AG04450 (cell line): ENCODE results near the gene EIF5A2. TPM values are rescaled to one million over a fixed set of nuclear protein-coding genes. Genes with fewer than 3 reads are reported as not detected.
"Not testable (repeated sequence)": the region's sequence is repeated elsewhere in the genome, so short reads cannot be mapped to it uniquely, and the experiment has no call there.

Source experiments
- CTCF ChIA-PET: fragments of 300-600, 350-600 bp; formaldehyde crosslinking; extraction: SDS; loops from one replicate; lab custom pipeline; 2022; ENCODE audit warnings: antibody characterized with exemption, inconsistent platforms; lab: Charles Lee
- POLR2A ChIA-PET: fragments of 350-600 bp; formaldehyde crosslinking; extraction: SDS; loops from one replicate; lab custom pipeline; 2021; ENCODE audit warnings: antibody characterized with exemption, inconsistent platforms; lab: Yijun Ruan, JAX
- DNase-seq: peaks from one replicate; pipeline ENCODE4 v3.0.0-alpha.2; 2011; ENCODE audit warnings: low read depth, low spot score
- H3K27ac ChIP-seq: one replicate; pipeline ENCODE4 v1.5.1; 2012; ENCODE audit warnings: low read depth, low read length, control low read depth
- H3K27me3 ChIP-seq: one replicate; pipeline ENCODE4 v1.6.0; 2012; ENCODE audit warnings: low read length; ENCODE audit not compliant: control insufficient read depth, insufficient read depth
- H3K4me3 ChIP-seq: 2 replicates; pipeline ENCODE4 v1.5.1; 2011; ENCODE audit warnings: mild to moderate bottlenecking, low read depth, low read length, control low read depth
- H3K9me3 ChIP-seq: 2 replicates; pipeline ENCODE4 v1.5.1; 2012; ENCODE audit warnings: low read length; ENCODE audit not compliant: control insufficient read depth, insufficient read depth
- CTCF ChIP-seq: IDR thresholded peaks from 2 replicates; pipeline ENCODE4 v1.5.1; 2011; ENCODE audit warnings: low read depth, low read length, control low read depth, inconsistent platforms
- polyA plus RNA-seq: library from polyadenylated mRNA; depleted of rRNA; stranded (reverse); fragments of >200 nt; gene quantifications from 2 replicates; pipeline ENCODE4 v1.2.3, GENCODE V29; 2011

The EIF5A2 gene
- polyA plus RNA-seq, 1 experiment: 20.5 TPM

DNA sequence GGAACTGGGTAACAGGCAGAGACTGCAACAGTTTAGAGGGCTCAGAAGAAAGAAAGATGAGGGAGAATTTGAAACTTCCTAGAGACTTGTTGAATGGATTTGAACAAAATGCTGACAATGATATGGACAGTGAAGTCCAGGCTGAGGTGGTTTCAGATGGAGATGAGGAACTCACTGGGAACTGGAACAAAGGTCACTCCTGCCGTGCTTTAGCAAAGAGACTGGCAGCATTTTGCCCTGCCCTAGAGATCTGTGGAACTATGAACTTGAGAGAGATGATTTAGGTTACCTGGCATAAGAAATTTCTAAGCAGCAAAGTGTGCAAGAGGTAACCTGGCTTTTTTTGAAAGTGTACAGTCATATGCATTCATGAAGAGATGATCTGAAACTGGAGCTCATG, 11.7 kb downstream of the EIF5A2 start:
- no peak for TF ChIP-seq CTCF
- Histone ChIP-seq H3K9me3 (no peaks in the 10 kb centered on the region), H3K27me3 (no peaks in the 10 kb centered on the region)

GRCh38 chr3:170896333-170896732, 12.1 kb downstream of the EIF5A2 start:
- H3K4me3 ChIP-seq, H3K27ac ChIP-seq, DNase-seq, H3K9me3 ChIP-seq, POLR2A ChIA-PET, H3K27me3 ChIP-seq, CTCF ChIA-PET: not testable (repeated sequence)

More for the DNA sequence above, 11.7 kb downstream of the EIF5A2 start:
- no peak for DNase-seq
- Histone ChIP-seq H3K27ac (no peak overlapping the region), H3K4me3 (no peak overlapping the region)
- ChIA-PET CTCF (no interaction called here), POLR2A (interaction anchor here (1.3 kb wide), 1 partner anchor 13 kb away, joined by 3 read pairs; no protein-coding TSS in a partner anchor)

- no peaks in the 10 kb centered on the region for H3K27me3 ChIP-seq
- DNase-seq: no peak
- no peak overlapping the region for H3K4me3 ChIP-seq
- H3K27ac ChIP-seq: no peak overlapping the region
- ChIA-PET POLR2A (interaction anchor here (0.7 kb wide), 2 partner anchors 24 to 661 kb away, joined by 3 to 4 read pairs; partner anchors contain the start of gene RPL22L1), CTCF (interaction anchor here (1.0 kb wide), 1 partner anchor 480 kb away, joined by 3 read pairs; no protein-coding TSS in a partner anchor)
- TF ChIP-seq CTCF: no peak
- H3K9me3 ChIP-seq: no peaks in the 10 kb centered on the region
These were observed 14.5 kb downstream of the EIF5A2 start for GRCh38 chr3:170893895-170894294.

DNA sequence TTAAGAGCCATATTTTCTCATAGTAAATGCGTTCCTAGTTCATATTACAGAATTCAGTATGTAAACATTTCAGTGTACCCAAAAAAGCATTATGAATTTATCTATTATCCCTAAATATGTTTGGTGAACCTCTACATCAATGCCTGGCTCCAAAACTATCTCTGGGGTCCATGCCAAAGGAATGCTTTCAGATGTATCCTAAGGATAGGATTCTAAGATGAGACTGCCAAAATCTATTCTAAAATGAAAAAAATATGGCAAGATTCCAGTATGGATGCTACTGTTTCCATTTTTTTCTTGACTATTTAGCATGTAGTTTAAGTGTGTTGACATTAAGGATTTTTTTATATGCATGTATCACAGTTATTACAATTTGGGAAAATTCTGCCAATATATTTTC, 18.8 kb downstream of the EIF5A2 start:
- POLR2A ChIA-PET: no interaction called here
- no peak overlapping the region for H3K27ac ChIP-seq
- CTCF ChIA-PET: no interaction called here

DNA sequence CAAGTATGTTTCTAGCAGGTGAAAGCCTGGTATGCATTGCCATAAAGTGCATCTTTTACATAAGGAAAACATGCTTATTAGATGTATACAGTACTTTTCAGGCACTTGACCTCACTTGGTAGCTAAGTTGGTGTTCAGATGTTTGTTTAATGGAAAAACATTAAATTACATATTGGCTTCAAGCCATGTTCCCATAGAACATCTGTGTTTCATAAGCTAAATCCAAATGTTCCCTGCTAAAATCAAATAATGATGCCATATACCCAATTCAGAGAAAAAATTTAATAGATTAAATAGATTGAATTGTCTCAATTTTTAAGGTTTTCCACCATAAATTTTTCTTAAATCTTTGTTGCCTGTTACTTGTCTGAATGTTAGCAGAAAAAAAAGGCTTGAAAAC, 19.3 kb downstream of the EIF5A2 start:
- TF ChIP-seq CTCF: no peak
- Histone ChIP-seq H3K9me3 (no peaks in the 10 kb centered on the region), H3K4me3 (no peak overlapping the region), H3K27me3 (no peaks in the 10 kb centered on the region), H3K27ac (no peak overlapping the region)
- ChIA-PET POLR2A (interaction anchor here (0.6 kb wide), 1 partner anchor 446 kb away, joined by 5 read pairs; no protein-coding TSS in a partner anchor), CTCF (no interaction called here)
- no peak for DNase-seq

More for the DNA sequence above, 18.8 kb downstream of the EIF5A2 start:
- Histone ChIP-seq H3K27me3 (no peaks in the 10 kb centered on the region), H3K9me3 (no peaks in the 10 kb centered on the region), H3K4me3 (no peak overlapping the region)
- no peak for DNase-seq
- no peak for TF ChIP-seq CTCF

GRCh38 chr3:170884109-170884930, 24.1 kb downstream of the EIF5A2 start:
- CTCF ChIA-PET: interaction anchor here (1.0 to 1.4 kb wide), 2 partner anchors 9 to 470 kb away, joined by 3 to 6 read pairs; no protein-coding TSS in a partner anchor
- H3K4me3 ChIP-seq, POLR2A ChIA-PET, DNase-seq, H3K27ac ChIP-seq, H3K9me3 ChIP-seq, H3K27me3 ChIP-seq: not testable (repeated sequence)

GRCh38 chr3:170878688-170879087, 29.7 kb downstream of the EIF5A2 start:
- H3K27ac ChIP-seq, DNase-seq, H3K27me3 ChIP-seq, H3K9me3 ChIP-seq, POLR2A ChIA-PET, CTCF ChIA-PET, H3K4me3 ChIP-seq: not testable (repeated sequence)

- H3K9me3 ChIP-seq, H3K27me3 ChIP-seq, CTCF ChIA-PET, H3K27ac ChIP-seq, H3K4me3 ChIP-seq, POLR2A ChIA-PET, DNase-seq: not testable (repeated sequence)
These were observed 31.1 kb downstream of the EIF5A2 start for GRCh38 chr3:170877311-170877710.
